NCI-H345 treated with DMSO at 0.1 percent for 48 hours (cell line): ENCODE results near the gene TEKTIP1.
"Not testable (repeated sequence)": the region's sequence is repeated elsewhere in the genome, so short reads cannot be mapped to it uniquely, and the experiment has no call there.

Experiments used
- DNase-seq: peaks from one replicate; lab custom pipeline; 2025; ENCODE audit not compliant: unreplicated experiment; lab: John Stamatoyannopoulos, UW

TEKTIP1 gene

DNA sequence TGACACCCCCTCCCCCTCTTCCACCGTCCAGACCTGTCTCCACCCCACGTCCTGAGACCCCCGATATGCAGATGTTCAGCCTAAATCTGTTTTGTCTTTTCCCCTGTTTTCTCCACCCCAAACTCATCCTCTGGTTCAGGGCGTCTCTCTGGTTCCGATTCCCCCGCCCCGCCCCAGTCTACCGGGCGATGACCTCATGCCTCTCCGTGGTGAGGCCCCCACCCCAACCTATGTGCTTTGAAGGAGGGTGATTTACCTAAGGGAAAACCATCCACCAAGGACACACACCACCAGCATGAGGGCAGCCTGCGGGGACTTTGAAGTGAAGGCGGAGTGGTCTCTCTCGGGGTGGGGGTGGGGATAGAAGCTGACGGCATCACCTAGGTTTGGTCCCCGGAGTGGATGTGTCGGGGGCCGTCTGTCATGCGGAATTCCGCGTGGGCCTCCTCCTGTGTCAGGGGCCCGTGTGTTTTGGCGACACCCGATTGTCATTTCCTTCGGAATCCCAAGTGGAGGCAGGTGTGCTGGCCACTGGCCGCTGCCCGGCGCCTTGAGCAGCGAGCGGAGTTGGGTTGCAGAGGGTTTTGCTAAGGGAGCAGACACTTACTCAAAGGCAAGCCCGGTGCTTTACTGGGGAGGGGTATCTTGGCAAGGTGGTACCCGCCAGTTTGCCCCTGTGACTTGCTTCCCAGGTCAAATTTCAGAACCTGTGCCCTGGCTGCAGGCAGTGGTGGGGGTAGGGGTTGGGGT lies 31.4 kb upstream of the TEKTIP1 start:
- no peak for DNase-seq

DNA sequence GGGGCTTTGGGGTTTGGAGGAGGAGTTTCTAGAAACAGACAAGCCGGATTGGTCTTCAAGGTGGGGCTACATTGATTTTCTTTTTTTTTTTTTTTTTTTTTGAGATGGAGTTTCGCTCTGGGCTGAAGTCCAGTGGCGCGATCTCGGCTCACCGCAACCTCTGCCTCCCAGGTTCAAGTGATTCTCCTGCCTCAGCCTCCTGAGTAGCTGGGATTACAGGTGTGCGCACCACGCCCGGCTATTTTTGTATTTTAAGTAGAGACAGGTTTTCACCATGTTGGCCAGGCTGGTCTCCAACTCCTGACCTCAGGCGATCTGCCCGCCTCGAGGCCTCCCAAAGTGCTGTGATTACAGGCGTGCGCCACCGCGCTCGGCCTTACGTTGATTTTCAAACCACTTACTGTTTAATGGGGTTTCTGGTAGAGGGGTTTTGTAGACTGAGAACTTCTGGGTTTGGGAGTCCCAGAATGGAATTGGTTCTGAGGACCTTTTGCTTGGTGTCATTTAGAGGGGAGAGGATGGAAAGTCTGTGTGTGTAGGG lies 30.8 kb upstream of the TEKTIP1 start:
- DNase-seq, result not testable (repeated sequence)

DNA sequence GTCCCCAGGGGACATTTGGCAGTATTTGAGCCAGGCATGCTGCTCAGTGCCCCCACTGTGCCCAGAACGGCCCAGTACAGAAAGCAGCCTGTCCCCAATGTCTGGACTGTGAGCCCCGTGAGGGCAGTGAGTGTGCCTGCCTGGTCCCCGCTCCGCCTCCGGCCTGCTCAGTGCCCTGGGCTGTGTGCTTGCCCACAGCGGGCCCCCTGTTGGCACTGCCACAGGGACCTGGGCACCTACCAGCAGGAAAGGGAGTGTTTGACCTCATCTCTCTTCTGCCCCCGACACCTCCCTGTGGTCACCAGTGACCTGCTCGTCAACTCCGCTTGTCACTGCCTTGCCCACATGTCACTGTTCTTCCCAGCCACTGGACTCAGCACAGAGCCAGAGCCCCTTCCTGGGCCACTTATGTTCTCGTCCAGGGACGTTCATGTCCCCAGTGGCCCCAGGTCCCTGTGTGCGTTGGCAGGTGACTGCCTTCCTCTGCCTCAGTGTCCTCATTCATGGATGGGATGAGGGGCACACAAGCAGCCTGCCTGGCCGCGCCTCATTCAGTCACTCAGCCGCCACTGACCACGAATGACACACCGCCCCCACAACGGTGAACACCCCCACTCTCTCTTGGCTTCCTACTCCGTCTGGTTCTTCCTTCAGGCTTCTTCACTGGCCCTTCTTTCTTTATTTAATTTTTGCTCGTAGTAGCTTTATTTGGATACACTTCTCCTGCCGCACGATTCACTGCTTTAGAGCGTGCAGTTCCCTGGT lies 30.0 kb upstream of the TEKTIP1 start:
- no peak for DNase-seq

DNA sequence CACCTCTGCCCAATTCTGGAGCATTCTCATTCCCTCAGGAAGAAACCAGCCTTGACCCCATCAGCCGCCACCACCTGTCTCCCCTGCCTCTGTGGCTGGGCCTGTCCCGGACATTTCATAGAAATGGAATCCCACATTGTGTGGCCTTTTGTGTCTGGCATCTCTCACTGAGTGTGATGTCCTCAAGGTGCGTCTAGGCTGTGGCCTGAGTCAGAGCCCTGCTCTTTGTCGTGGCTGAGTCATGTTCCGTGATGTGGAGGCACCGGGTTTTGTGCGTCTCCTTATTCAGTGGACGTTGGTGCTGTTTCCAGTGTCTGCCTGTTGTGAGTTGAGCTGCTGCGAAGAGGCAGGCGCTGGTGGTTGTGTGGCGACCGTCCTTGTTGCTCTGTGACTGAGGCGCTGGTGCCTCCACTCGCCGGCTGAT lies 29.4 kb upstream of the TEKTIP1 start:
- DNase-seq, result no peak

DNA sequence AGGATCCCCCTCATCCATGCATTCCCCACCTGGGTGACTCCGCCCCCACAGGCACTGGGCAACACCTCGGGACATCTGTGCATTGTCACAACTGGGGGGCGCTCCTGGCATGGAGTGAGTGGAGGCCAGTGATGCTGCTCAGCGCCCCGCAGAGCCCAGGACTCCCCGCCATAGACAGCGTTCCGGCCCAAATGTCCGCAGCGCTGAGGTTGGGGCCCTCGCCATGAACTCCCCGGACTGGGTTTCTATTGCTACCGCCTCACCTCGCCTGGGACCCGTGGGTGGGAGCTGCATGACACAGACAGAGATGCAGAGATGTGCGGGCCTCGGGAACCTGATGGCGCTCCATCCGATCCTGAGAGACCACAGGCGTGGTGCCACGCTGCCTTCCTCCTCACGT lies 28.2 kb upstream of the TEKTIP1 start:
- DNase-seq, result no peak

DNA sequence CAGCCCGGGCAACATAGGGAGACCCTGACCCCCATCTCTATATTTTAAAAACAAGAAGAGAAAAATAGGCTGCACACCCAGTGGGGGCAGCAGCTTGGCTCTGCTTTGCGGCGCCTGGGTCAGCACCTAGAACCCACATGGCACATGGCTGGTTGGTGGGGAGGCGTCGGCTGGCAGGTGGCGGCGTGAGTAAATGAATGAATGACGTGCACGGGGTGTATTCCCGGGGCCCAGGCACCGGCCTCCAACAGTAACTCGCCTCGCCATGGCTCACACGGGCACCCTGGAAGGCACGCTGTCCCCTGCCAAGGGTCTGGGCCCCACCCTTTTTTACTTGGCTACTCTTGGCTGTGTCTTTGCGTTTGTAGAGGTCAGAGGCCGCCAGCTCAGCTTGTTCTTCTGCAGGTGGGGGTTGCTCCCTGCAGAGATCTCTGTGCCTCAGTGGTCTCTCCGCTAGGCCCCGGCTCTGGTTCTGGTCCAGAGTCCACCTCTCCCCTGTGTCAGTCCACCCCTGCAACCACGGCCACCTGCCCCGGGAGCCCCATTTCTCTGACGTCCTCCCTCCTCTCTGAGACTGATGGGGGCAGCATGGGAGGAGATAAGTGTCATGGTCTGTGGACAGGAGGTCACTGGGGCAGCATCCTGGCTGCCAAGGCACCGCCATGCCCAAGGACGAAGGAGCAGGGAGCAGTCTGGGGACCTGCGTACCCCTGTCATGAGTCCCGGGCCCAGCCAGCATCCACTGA lies 27.3 kb upstream of the TEKTIP1 start:
- DNase-seq, result no peak

DNA sequence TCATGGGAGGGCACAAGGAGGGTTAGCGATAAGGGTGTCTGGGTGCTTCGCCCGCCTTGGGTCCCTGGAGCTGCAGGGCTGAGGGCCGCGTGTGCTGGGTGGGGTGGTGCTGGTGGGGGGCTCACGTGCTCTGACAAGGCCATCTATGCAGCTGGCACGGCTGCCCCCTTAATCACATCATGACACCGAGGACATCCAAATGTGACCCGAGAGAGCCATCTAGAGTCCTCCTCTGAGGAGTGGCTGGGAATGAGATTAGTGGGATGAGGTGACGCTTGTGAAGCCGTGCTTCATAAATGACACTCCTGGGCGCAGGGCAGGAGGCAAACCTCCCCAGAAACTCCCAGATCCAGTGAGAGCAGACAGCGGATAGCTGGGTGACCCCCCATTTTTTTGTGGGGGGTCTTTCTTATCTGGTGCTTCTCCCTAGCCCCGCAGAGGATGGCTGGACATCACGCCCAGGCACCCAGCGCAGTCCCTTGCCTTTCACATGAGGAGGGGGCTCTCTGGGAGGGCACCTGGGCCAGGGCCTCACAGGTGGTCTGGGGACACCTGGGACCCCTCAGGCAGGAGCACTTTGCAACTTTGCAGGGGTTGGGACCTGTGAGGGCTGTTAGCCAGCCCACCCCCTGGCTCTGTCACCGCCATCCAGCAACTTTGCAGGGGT lies 26.3 kb upstream of the TEKTIP1 start:
- DNase-seq, result no peak

DNA sequence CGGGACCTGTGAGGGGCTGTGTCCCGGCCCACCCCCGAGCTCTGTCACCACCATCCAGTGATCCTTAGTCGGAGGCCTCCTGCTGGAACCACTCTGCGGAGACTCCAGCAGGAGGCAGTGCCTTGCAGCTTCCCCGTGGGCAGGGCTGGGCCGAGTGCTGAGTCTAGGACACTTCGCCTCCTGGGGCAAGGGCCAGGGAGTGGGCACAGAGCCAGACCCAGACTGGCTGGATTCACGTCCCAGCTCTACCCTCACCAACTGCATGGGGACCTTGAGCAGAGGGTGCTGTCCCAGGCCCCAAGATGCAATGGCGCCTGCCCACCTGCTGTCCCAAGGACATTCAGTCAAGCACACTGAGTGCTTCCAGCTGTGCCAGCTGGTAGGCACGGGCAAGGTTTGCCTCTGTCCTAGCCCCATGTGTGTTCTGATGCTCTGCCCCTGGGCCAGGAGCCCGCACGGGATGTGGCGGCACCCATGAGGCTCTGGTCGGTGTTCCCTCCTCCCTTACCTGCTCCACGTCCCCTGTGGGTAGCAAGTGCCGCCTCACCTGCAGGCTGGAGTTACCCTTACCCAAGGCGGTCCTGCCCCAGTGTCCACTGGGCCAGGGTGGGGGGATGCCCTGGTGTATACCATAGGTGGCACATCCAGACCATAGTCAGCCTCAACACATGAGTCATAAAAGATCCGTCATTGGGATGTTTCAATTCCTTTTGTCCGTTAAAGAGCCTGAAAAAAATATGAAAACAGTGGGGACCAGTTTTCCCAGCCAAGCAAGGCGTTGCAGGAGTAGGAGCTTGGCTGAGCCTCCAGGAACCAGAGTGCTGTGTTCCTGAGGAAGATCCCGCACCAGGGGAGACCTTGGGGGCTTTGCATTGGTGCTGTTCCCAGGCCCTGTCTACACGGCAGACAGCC lies 25.5 kb upstream of the TEKTIP1 start:
- DNase-seq, result no peak

DNA sequence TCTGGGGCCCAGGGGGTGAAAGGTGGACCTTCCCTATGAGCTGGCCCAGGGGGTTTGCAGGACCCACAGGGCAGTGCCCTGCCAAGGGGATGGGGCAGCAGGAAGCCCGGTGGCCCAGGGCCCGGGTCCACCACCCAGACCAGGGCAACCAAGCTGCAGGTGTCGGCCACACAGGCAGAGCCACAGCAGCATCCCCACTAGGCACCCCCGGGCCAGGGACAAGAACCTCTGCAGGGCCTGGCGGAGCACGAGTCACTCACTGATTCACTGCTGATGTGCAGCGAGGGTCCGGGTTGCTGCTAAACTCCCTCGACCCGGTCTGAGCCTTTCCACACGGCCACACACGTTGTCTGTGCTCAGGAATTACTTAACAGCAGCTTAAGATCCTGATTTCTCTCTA lies 24.0 kb upstream of the TEKTIP1 start:
- no peak for DNase-seq

DNA sequence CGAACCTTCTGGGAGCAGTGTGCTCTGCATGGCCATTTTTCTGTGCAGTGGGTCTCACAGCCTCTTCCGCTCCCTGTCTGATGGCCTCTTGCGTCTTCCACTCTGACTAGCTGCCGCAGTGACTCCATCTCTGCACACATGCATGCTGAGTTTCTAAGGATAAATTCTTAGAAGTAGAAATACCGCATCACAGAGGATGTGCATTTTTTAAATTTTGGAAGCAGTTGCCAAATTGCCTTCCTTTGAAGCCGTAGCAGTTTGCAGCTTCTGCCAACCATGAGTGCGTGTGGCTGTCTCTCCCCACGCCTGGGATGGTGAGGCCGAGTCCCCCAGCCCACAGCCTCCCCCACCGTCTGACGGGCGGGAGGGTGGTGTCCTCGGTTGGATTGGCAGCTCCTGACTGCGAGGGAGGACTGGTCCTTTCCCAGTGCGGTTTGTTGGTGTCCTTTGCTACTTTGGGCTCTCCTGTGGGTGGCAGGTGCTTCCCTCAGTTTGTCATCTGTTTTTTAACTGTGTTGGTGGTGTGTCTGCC lies 23.0 kb upstream of the TEKTIP1 start:
- no peak for DNase-seq

DNA sequence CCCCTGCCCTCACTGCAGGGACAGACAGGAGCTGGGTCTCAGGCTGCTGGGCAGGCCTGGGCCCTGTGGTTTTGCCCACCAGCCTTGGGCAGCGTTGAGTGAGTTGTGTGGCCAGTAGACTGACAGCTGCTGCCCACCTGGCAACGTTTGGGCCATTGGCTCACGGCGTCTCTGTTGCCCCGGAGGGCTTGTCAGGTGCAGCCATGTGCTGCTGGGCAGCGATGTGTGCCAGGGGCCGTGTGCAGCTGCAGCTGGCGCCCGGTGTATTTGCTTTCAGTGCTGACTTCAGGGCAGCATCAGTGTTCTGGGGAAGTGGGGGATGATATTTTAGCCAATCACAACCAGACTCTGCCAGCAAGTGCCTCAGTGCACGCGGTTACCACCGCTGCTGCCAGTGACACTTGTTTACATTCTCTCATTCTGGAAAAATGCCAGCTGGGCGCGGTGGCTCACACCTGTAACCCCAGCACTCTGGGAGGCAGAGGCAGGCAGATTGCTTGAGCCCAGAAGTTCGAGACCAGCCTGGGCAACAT lies 22.2 kb upstream of the TEKTIP1 start:
- peak; percentile 65 for DNase-seq

DNA sequence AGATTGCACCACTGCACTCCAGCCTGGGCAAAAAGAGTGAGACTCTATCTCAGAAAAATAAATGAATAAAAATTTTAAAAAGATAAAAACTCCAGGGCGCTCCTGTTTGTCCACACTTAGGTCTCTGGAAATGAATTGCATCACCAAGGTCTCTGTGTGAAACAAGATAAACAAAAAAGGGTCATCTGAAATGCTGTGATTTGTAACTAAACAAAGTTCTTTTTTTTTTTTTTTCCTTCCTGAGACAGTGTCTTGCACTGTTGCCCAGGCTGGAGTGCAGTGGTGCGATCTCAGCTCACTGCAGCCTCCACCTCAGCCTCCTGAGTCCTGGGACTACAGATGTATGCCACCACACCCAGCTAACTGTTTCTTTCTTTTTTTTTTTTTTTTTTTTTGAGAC lies 21.3 kb upstream of the TEKTIP1 start:
- no peak for DNase-seq

DNA sequence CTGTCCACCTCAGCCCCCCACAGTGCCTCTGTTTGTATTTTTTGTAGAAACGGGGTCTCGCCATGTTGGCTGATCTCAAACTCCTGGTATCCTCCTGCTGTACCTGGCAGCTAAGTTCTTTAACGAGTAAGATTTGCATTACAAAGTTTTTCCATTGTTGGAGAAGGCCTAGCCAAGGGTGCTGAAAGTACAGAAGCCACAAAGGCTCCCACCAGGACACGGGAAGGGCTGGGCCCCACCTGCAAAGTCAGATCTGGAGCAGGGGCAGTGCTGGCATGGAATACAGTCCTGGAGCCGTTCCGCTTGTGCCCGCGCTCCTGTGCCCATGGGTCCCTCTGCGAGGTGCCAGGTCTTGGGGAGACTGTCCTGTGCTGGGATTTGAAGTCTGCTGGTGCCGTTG lies 20.7 kb upstream of the TEKTIP1 start:
- no peak for DNase-seq

DNA sequence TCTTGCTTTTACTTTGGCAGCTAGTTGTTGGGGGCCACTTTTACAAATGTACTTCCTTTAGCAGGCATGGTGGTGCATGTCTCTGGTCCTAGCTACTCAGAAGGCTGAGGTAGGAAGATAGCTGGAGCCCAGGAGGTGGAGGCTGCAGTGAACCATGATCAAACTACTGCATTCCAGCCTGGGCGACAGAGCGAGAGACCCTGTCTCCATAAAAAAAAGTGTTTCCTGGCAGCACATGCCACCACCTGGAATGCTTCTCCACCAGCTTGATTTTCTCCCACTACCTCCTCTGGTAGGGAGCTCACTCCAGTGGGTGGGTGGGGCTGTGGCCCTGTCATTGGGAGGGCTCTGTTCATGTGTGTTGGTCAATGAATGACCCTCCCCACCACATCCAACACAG lies 20.3 kb upstream of the TEKTIP1 start:
- DNase-seq, result no peak

DNA sequence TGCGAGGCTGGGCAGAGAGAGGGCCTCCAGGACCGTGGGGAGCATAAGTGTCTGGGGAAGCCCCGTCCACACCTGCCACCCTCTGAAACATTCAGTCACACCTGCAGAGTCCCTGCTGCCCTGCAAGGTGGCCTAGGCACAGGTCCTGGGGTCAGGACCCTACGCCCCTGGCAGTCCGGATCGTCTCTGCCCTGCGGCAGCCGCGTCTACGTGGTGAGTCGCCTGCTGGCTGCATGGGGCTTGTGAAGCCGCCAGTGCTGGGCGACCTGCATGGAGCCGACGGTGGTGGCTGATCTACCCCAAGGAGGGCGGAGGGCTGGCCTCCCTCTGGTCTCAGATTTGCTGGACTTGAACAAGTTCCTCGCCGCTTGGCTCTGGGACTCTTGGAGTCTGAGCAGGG lies 19.8 kb upstream of the TEKTIP1 start:
- DNase-seq, result no peak

DNA sequence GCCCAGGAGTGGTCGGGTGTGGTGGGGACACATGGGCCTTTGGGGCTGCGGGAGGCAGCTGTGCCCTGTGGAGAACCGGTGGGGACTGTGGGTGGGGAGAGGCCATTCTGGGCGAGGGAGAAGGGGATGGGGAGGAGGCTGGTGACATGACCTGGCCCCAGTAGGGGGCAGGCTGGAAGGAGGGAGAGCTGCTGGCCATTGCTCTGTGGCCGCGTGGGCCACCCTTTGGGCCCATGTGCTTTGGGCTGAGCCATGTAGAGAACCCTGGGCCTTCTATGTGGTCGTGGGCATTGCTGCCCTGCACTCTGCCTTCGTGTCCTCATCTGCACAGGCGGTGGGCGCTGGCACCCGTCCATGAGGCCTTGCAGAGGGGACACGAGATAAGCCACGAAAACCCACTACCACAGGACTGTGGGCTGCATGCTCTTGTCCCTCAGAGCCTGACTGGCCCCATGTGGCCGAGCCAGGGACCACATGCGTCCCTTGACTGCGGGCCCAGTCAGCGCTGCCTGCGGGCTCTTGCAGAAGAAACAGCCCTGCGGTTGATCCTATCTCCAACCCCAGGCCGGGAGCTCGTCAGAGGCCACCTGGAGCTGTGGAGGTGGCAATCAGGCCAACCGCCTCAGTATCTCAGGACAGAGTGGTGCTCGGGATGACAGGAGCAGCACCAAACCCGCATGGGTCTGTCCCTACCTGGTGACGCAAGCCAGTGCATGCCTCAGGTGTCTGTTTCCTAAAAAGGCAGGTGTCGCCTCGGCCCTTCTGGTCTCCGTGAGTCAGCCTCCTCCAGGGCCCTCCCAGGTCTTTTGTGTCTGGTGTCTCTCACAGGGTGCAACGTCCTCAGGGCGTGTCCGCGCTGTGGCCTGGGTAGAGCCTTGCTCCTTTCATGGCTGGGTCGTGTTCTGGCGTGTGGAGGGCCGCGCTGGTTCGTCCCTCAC lies 18.5 kb upstream of the TEKTIP1 start:
- DNase-seq, result no peak

DNA sequence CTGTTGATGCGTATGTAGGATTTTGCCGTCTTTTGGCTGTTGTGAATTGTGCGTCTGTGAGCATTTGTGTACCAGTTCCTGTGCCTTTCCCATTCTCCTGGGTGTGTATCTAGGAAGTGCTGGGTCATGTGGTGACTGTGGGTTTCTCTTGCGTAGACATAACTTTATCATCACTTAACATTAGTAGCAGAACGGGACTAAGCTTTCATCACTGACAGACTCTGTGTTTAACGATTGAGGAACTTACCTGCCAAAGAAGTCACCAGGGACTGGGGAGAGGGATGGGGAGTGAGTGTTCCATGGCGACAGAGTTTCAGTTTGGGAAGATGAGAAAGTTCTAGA lies 17.9 kb upstream of the TEKTIP1 start:
- no peak for DNase-seq
